ENCODE results near the gene LSAMP.
"Not testable (repeated sequence)": the region's sequence is repeated elsewhere in the genome, so short reads cannot be mapped to it uniquely, and the experiment has no call there.

The LSAMP gene

DNA sequence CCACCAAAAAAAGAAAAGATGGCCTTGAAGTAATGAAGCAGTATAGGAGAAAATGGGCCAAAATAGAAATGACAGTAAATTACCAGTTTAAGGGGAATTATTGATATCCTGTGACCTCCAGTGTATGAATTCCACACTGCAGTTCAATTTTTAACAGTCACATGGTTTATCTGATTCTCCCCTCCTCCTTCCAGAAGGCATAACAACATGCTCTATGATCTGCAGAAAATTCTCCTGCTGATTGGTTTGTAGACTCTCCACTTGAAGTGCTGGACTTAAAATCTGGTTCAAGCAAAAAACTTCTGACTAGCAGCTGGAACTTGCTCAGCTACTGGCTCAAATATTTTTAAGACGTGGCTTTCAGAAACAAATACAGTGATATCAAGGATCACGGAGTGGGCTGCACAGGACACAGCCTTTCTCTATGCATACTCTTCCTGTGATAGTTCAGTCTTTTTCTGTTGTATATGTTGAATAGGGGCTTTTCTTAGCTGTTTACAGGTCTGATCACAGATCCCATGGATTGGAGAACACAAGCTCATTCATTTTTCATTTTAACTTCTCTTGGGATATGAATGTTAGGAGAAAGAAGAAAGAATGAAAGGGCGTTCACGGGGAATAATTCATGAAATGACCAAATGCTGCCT lies 211.5 kb downstream of the LSAMP start:
- no peak for DNase-seq

DNA sequence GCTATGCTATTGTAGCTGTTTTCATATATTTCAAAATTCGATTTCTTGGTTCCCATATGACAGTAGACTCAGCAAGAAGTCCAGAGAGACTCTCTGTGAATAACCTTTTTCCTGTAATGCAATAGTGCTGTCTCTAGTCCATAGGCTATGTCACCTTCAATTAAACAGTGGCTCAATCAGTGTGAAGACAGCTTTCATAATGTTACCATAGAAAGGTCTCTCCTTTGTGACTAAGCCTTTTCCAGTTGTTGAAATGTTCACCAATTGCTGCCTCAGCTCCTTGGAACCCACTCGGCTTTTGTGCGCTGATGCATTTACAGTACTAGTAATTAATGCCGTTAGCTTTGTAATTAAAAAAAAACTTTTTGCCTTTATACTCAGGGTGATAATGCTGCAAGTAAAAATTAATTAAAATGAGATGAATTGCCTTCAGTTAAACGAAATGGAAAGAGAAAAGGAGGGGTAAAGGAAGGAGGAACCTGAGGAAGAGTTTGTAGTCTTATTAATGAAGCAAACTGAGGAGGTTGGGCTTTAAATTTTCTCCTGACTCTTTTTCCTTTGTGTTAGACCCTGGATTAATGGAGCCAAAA lies 214.8 kb downstream of the LSAMP start:
- DNase-seq: no peak

DNA sequence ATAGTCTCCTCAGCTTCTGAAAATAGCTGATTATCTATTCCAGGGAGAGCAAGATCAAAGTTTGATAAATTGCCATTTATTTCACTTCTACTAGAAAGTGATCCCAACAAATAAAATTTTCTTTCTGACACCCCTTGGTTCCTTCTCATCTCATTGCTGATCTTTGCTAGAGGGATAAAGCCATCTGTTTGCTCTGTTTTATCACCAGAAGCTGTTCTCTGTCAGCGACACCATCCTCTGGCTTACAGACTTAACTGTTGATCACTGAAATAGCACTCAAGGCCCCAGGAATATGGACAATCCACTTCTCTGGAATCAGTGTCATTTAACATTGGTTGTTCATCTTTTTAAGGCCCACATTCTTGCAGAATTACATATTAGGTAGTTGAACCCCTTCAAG lies 219.0 kb downstream of the LSAMP start:
- no peak for DNase-seq

DNA sequence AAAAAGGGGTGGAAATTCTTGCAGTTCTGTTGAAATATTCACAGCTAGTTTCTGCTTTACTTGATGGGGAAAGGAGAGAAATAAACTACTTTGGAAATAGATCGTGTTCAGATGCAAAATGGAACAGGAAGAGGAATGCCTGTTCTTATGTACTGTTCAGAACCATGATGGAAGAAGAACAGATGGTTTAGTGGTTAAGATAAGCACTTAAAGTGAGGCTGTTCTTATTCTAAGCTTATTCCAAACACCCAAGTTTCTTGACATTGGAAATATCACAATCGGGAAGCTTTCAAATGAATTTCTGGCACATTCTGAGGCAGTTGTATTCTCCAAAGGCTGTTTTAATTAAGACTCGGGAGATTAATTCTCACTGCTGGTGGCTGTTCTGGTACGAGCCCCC lies 228.5 kb downstream of the LSAMP start:
- no peak for DNase-seq

DNA sequence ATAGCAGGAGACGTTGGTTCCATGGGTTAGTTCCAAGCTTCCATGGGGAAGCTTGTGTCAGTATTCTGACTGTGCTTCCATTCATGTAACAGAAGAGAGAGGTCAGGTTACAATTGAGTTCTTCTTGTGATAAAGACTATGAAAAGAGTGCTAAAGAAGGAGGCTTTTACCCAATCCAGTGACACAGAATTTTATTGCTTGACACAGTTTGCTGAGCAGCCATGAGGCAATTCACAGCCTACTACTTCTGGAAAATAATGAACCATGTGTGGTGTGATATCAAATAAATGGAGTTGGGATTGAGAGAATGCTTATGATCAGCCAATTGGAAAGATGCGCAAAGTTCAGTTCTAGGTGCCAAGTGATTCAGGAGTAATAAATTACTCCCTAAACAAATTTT lies 233.4 kb downstream of the LSAMP start:
- DNase-seq: no peak

DNA sequence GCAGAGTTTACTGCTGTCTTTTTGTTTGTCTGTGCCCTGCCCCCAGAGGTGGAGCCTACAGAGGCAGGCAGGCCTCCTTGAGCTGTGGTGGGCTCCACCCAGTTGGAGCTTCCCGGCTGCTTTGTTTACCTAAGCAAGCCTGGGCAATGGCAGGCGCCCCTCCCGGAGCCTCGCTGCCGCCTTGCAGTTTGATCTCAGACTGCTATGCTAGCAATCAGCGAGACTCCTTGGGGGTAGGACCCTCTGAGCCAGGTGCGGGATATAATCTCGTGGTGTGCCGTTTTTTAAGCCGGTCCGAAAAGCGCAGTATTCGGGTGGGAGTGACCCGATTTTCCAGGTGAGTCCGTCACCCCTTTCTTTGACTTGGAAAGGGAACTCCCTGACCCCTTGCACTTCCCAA lies 236.5 kb downstream of the LSAMP start:
- DNase-seq: not testable (repeated sequence)

DNA sequence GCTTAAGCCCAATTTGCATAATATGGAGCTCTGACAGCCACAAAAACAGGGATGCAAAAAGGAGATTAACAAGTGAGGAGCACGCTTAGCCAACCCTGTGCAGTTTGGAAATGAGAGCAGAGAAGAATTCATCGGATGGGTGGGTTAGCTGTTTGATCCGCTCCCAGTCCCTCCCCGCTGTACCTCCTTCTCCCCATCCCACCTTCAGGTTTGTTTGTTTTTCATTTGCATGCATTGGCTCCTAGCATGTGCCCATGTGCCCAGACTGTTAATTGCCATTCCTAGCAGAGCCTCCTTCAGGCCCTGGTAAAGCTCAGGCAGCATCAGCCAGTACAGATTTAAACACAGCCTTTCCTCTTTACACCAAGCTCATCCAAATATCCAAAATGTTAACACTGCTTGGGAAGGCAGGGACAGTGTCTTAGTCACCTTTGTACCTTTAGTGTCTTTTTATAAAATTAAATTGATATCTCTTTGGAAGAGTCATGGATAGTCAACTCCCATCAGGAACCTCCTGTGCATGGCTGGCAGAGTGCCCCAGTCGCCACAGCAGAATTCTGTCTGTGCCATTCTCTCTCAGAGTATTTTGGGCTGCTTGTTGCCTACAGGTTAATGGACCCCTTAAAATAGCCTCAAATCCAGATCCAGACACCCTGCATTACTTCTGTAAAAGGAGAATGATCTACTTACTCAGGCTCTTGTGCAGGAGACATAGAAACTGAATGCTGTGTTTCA lies 244.2 kb downstream of the LSAMP start:
- DNase-seq: no peak

DNA sequence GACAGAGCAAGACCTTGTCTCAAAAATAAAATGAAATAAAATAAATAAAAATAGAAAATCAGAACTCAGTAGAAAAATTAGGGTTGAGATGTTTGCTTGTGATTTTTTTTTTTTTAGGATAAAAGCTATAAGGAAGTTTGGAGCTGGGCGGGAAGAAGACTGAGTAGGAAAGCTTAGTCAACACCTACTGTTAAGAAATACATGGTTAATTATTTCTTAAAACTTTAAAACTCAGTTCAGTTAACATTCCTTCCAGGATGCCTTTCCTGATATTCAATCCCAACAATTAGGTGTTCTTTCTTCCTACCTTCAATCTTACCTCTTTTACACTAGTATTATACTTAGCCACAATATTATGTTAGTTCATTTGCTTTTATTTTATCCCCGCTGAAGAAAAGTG lies 246.2 kb downstream of the LSAMP start:
- DNase-seq: no peak

DNA sequence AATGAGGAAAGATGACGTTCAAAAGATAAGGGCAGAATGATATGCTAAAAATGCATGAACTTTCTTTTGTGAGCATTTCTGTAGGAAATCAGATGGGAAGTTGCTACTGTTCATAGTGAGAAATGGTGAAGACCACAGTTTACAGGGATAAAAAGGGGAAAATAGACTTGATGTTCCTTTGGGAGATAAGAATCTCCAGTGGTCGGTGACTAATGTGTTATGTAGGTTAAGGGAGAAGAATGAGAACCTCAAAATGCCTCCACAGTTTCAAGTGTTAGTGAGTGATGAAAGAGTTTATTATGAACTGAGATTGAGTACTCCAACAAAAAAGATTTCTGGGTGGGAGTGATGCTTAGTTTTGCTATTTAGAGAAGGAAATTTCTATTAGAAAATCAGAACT lies 247.2 kb downstream of the LSAMP start:
- DNase-seq: no peak

DNA sequence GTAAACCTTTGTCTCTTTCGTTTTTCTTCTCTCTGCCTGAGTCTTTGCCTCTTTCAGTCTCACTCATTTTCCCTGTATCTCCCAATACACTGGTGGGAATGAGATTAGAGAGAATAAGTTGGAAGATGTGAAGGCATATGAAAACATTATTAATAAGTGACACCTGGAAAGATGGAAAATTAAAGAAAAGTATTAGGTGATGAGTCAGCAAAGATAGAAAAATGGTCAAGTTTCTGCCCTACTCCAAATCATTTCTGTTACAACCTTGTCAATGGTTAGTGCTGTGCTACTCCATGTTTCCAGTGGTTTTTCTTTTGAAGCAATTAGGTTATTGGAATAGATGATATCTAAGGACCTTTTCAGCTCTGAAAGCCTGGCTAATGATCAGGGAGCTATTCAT lies 252.8 kb downstream of the LSAMP start:
- DNase-seq: no peak

DNA sequence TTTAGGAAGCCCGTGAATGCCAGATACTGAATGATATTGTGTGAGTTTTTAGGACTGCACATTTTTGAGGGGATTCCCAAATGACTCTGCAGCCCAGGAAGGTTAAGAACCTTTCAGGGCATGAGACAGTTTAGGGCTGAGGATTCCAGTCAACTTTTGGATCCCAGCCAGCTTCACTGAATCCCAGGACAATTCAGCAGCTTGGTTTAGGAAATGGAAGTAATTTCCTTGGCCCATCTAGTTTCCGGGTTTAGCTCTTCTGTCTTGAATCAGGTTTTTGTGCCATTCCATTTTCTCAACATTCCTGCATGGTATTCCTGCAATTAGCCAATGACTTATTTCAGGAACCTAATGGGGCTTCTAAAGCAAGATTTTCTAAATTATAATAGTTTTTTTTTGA lies 253.9 kb downstream of the LSAMP start:
- no peak for DNase-seq

DNA sequence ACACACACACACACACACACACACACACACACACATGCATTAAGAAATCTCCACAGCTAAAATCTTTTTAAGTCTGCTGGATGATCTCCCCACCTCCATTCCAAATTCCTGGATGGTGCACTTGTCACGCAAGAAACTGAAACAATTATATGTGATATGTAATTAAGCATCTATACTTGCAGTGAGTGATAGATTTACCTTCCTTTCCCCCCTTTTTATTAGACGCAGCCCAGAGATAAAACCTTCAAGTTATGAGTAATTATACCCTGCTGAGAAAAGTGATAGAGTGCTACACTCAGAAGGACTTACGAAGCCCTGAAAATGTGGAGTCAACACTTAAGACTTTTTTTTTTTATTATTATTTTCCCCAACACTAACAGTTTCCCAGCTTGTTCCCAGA lies 255.2 kb downstream of the LSAMP start:
- DNase-seq: no peak

DNA sequence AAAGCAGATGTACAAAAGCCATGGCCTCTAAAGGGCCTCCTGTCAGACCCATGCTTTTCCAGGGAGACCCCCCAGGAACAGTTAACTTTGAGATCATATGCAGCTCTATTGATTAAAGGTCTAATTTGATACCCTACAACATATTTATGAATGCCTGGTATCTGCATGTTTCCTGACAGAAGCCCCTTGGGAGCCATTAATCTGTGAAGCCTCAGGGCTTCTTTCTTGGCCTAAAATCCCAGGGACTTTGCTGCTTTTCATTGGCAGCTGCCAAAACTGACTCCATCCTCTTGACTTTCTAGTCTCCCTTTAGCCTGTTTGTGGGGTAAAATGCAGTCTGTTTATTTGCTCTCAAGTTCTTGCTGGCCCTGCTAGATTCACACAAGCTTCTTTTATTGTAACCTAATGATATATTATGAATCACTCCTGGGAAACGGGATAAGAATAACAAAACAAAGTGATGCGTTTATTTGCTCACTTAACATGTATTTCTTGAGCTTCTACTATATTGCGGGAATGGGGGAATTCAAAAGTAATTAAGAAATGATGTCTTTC lies 257.0 kb downstream of the LSAMP start:
- DNase-seq: no peak

DNA sequence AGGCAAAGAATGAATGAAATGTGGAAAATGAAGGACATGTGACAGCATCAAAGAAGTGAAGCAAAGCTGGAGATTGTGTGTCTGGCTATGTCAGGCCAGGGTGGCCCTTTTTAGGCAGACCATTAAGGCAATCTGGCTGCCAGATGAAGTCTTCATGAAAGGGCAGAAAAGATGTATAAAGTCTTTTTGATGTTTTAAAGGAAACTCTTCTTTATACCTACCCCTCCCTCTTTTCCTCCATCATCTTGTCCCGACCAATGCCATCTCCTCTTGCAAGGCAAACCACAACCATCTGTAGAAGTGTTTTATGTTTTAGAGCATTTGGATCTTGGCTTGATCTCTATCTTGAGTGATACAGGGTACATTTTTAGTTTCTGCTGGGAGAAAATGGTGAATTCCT lies 259.2 kb downstream of the LSAMP start:
- no peak for DNase-seq

DNA sequence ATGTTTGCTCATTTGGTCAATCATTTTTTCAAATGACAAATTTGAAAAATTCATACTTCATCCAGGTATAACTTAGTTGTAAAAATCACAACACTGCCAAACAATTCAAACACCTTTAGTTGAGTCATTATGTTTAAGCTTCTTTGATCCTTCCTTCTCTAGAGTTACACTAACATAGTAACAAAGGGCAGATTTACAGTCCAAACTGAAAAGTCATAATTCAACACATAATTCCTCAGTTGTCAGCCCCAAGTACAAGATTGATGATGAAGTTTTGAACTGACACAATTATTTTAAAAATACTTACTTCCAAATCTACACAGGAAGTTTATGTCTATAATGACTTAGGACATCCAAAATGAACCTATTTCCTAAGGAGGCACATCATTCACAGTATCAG lies 264.1 kb downstream of the LSAMP start:
- no peak for DNase-seq

DNA sequence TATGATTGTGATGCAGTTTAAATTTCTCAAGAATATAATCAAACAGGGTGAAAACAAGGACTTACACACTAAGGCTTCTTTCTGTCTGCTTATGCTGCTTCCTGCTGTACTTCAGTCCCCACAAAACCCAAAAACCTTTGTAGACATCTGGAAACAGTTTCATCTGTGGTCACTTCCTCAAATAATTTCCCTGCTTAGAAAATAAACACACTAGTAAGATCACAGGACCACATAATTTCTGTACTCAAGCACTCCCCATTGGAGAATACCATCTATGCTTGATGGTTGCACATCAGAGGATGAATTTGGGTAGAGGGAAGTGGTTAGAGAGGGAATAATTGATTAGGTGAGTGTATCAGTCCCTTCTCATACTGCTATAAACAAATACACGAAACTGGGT lies 266.2 kb downstream of the LSAMP start:
- no peak for DNase-seq

DNA sequence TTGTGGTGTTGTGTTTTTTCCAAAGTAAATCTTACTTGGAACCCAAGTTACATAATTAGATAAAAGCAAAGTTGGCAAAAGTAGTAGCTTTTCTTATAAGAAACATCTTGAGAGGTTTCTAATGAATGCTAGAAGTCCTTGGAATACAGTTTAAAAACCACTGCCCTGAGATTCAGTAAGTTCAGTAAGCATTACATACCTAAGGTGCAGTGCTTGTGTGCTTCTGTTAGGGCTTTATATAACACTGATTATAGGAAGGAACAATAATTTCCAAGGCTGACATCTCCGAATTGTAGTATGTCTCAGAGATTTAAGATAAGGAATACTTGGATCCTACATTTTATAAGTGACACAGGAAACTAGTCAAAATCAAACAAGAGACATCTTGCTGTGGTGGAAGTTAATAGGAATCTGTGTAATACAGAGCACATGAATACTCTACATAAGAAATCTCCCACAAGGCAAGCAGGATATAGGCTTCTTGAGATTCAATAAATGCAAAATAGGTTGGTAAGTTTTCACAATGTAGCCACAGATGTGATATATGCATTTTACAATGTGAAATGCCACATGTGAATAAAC lies 268.2 kb downstream of the LSAMP start:
- no peak for DNase-seq

DNA sequence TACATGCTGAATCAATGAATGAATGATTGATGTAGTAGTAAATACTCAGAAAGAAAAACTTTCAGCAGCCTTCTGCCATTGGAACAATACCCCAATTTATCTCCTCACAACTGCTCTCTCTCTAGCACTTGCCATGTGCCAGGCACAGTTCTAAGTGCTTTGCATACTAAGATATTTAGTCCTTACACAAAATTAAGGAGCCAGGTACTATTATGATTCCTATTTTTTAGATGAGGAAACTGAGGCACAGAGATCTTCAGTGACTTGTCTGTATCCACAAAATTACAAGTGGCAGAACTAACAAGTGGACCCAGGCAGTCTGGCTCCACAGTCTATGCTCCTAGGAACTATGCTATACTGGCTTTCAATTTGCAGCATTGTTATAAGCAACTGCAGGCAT lies 279.2 kb downstream of the LSAMP start:
- no peak for DNase-seq

DNA sequence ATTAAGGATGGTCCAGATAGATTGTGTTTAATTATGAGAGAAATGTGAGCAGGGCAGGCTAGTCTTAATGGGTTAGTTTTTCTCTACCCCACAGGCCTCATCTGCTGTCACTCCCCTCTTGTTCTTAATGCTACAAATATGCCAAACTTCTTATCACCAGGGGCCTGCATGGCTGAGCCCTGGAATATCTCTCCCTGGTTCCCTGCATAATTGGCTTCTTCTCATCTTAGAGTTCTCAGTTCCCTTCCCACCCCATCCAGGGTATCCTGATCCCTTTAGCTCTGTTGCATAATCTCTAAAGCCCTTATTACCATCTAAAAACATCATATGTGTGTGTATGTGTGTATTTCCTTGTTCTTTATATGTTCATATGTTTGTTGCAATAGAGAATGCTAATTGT lies 279.6 kb downstream of the LSAMP start:
- DNase-seq: no peak

DNA sequence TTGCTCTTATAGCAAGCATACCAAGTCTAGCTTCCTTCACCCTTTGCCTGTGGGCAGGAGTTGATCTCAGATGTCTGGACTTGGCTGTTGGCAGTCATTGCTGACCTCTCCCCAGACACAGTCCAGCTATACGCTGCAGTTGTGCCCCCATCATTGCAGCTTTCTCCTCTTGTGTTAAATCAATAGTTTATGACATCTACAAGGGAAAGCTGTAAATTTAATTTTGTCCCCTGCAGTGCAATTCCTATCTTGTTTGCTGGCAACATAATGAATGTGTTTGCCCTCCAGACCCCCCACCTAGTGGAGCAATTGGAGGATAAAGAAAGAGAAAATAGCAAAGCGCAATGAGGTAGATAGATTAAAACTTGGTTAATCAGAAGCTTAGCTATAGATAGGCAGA lies 280.2 kb downstream of the LSAMP start:
- no peak for DNase-seq

DNA sequence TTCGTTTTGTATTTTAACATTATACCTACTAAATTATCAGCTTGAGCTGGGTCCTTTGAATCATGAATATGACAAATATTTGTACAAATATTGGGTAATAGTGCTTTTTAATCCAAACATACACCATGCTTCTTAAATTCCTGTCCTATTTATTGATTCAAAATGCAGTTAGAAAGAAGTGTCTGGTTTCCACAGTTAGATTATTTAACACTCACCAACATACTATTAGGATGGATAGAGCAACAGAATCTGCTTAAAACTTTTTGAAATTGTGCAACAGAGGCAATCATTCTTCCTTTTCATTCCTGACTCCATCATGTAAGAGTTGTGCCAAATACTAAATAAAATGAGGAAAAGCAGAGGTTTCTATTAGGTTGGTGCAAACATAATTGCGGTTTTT lies 281.2 kb downstream of the LSAMP start:
- no peak for DNase-seq

DNA sequence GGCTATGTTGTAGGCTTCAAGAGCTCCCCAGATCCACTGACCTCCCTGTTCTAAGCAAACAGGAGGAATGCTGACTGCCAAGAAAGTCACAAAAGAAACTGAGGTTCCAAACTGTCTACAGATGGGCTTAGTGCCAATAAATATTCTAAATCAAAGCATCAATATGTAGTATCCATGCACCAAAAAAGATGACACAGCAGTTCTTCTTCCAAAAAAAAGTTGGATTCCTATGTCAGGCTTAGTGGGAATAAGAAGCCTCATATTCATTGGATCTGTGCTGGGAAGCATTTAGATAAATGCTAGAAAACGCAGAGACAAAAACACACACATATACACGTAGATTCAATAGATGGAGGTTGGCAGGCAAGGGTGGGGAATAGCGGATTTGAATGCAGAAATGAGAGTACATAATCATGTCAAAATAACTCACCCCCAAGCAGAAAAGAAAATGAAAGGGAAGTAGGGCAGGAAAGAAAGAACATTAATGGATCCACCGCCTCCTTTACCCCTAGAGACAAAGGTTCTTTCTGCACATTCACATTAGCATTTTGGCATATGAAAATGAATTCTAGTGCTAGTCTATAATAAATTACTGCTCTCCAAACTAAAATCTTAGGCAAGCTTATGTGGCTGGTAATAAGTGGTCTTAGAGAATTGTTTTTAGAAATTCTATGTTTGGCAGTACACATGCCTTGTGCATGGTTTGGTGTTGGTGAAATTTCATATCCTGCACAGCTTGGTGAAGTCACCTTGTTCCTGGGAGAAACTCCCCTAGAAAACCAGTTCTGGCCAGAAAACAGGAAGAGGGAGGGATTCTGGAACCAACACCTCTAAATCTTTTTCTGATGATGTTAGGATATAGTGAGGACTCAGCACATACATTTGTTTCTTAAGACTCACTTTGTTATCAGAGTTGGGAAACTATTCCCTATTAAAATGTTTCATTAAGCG lies 283.4 kb downstream of the LSAMP start:
- DNase-seq: no peak

DNA sequence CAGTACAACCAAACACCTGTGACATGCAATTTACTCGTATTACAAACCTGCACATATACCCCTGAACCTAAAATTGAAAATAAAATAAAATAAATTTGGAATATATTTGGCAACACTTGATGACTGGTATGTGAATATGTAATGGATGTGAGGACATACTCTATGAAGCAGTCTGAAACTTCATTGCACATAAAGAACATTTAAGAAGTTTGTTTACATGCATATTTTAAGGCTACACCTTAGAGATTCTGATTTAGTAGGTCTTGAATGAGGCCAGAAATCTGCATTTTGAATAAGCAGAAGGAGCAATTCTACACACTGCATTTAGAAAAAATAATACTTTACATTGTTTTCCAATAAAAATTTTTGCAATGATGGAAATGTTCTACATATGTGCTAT lies 284.7 kb downstream of the LSAMP start:
- no peak for DNase-seq
